Activated CD8-positive, alpha-beta T cell treated with anti-CD3 and anti-CD28 coated beads, Interleukin-2, amount 10 ng/mL, durations not matched to agents 7 days and 5 days (primary cell): ENCODE results near the gene EMB. TPM values are rescaled to one million over a fixed set of nuclear protein-coding genes. Genes with fewer than 3 reads are reported as not detected.
"Not testable (repeated sequence)": the region's sequence is repeated elsewhere in the genome, so short reads cannot be mapped to it uniquely, and the experiment has no call there.

Experiments
- ATAC-seq: fragments of 150-1000 bp; cut with Tn5 transposase; one replicate; pipeline ENCODE4 v1.10.0; 2021; ENCODE audit warnings: moderate library complexity
- CTCF ChIA-PET: fragments of 350-600 bp; sonication (Branson Sonifier 250); formaldehyde crosslinking; loops from one replicate; lab custom pipeline; 2021; ENCODE audit warnings: antibody characterized with exemption; lab: Charles Lee
- POLR2A ChIA-PET: fragments of 350-600 bp; sonication (Branson Sonifier 250); formaldehyde crosslinking; loops from one replicate; lab custom pipeline; 2021; ENCODE audit warnings: antibody characterized with exemption; lab: Charles Lee
- DNase-seq: peaks from one replicate; pipeline ENCODE4 v3.0.0-alpha.2; 2020
- H3K27ac Mint-ChIP-seq: one replicate; pipeline ENCODE4 v1.8.0; 2021; ENCODE audit warnings: mild to moderate bottlenecking, mixed read lengths
- H3K27me3 Mint-ChIP-seq: one replicate; pipeline ENCODE4 v1.8.0; 2021; ENCODE audit warnings: low read depth, mixed read lengths
- H3K36me3 Mint-ChIP-seq: one replicate; pipeline ENCODE4 v1.8.0; 2021; ENCODE audit warnings: low read depth, mixed read lengths
- H3K4me1 Mint-ChIP-seq: one replicate; pipeline ENCODE4 v1.8.0; 2021; ENCODE audit warnings: low read depth, mixed read lengths
- H3K4me3 Mint-ChIP-seq: one replicate; pipeline ENCODE4 v1.8.0; 2021; ENCODE audit warnings: mild to moderate bottlenecking, mixed read lengths
- H3K9me3 Mint-ChIP-seq: one replicate; pipeline ENCODE4 v1.8.0; 2022; ENCODE audit warnings: mixed read lengths; ENCODE audit not compliant: insufficient read depth
- total RNA-seq, 2 experiments: library from RNA; stranded (reverse); gene quantifications; one replicate each; pipeline ENCODE4 v1.2.3, GENCODE V29; 2021

EMB gene
- total RNA-seq, 2 experiments from 2014 or later = 139 to 149 TPM

DNA sequence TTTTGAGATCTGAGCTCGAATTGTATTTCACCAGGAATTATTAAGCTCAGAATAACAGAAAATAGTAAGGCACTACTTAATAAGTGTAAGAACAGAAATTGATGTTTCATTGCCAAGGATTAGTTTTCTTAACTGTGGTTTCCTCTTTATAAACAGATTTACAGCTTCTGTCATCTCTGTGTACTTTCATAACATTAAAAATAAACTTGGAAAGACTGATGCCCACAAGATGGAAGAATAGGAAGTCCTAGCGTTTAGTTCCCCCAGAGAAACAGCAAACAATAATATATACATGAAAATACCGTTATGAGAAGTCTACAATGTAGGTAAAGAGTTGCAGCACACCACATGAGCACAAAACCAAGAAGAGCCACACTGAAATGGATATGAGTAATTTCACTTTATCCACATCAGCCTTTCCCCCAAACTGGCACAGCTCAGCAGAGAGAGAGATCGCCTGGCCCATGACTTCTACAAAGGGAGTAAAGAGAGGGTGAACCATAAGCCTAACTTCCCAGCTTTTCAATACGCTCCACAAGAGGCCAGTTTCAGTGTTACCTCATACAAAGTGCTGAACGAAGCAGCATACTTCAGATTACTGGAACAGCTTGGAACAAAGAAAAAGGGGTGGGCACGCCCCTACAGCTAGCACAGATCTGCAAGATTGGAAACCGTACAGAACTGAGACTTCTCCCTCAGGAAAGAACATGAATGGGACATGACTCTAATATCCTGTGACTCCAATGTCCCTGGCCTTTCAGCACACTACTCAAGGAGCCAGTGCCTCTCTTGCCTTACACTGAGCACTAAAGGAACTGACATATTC is 75.4 kb downstream of the EMB start:
- ChIA-PET CTCF (interaction anchor here (1.1 kb wide), 1 partner anchor 76 kb away, joined by 3 read pairs; no protein-coding TSS in a partner anchor), POLR2A (no interaction called here)
- no peak overlapping the region for H3K27ac Mint-ChIP-seq
- H3K36me3 Mint-ChIP-seq = peaks cover 50% of the 10 kb centered on the region
- ATAC-seq (no peak), DNase-seq (no peak)
- H3K9me3 Mint-ChIP-seq = peaks cover 15% of the 10 kb centered on the region
- H3K27me3 Mint-ChIP-seq = no peaks in the 10 kb centered on the region
- peaks cover 25% of the 10 kb centered on the region for H3K4me1 Mint-ChIP-seq
- no peak overlapping the region for H3K4me3 Mint-ChIP-seq

- not testable (repeated sequence) for ATAC-seq
These were observed 76.4 kb downstream of the EMB start for GRCh38 chr5:50364535-50365309.

GRCh38 chr5:50359187-50359586 is 81.9 kb downstream of the EMB start:
- ChIA-PET CTCF (no interaction called here), POLR2A (no interaction called here)
- Mint-ChIP-seq H3K27me3 (no peaks in the 10 kb centered on the region), H3K4me1 (peaks cover 15% of the 10 kb centered on the region), H3K36me3 (peaks cover 16% of the 10 kb centered on the region), H3K4me3 (no peak overlapping the region), H3K27ac (no peak overlapping the region), H3K9me3 (peaks cover 9% of the 10 kb centered on the region)
- DNase-seq = no peak
- ATAC-seq = no peak

More at GRCh38 chr5:50364535-50365309, 76.4 kb downstream of the EMB start:
- peak overlapping the region; percentile 43 for H3K27ac Mint-ChIP-seq
- CTCF ChIA-PET = interaction anchor here (1.1 kb wide), 1 partner anchor 77 kb away, joined by 3 read pairs; no protein-coding TSS in a partner anchor
- peaks cover 47% of the 10 kb centered on the region for H3K36me3 Mint-ChIP-seq
- POLR2A ChIA-PET, H3K9me3 Mint-ChIP-seq, H3K27me3 Mint-ChIP-seq, DNase-seq: not testable (repeated sequence)
- H3K4me3 Mint-ChIP-seq = peak overlapping the region; percentile 29
- peaks cover 25% of the 10 kb centered on the region for H3K4me1 Mint-ChIP-seq

GRCh38 chr5:50352382-50352781 is 88.7 kb downstream of the EMB start:
- H3K27ac Mint-ChIP-seq = no peak overlapping the region
- H3K4me3 Mint-ChIP-seq = no peak overlapping the region
- no peaks in the 10 kb centered on the region for H3K27me3 Mint-ChIP-seq
- ATAC-seq = no peak
- peaks cover 2% of the 10 kb centered on the region for H3K36me3 Mint-ChIP-seq
- peaks cover 4% of the 10 kb centered on the region for H3K9me3 Mint-ChIP-seq
- CTCF ChIA-PET = no interaction called here
- POLR2A ChIA-PET = no interaction called here
- no peak for DNase-seq
- peaks cover 3% of the 10 kb centered on the region for H3K4me1 Mint-ChIP-seq

Other genes with a start within 250 kb of the EMB start
- 10 to 100 TPM; 78.5 to 80.0 TPM for gene PARP8, start 225.3 kb upstream of the EMB start, total RNA-seq